B cell (primary cell): Measurements from ENCODE around the gene GALR2. TPM values are rescaled to one million over a fixed set of nuclear protein-coding genes. Genes with fewer than 3 reads are reported as not detected.
A peak's percentile ranks its signal among the peaks of the same experiment; 100 is the strongest.

ENCODE experiments used
- ATAC-seq: fragments of 200-7000 bp; cut with Tn5 transposase; one replicate; pipeline ENCODE4 v1.10.0; 2021; ENCODE audit warnings: low read depth, mild to moderate bottlenecking, moderate number of reproducible peaks, moderate library complexity
- CTCF ChIA-PET: fragments of 350-600 bp; sonication (Branson Sonifier 250); formaldehyde crosslinking; loops from one replicate; lab custom pipeline; 2021; ENCODE audit warnings: antibody characterized with exemption, inconsistent platforms; lab: Charles Lee
- POLR2A ChIA-PET: fragments of 350-600 bp; sonication (Branson Sonifier 250); formaldehyde crosslinking; loops from one replicate; lab custom pipeline; 2021; ENCODE audit warnings: antibody characterized with exemption; lab: Charles Lee
- DNase-seq: peaks from one replicate; pipeline ENCODE4 v3.0.0; 2013
- H2AFZ ChIP-seq: 2 replicates; pipeline ENCODE4 v1.6.1; 2012; ENCODE audit warnings: mild to moderate bottlenecking, low read depth, low read length; ENCODE audit not compliant: insufficient read depth, poor library complexity, severe bottlenecking
- H3K27ac ChIP-seq, 2 donors: 1 replicate in 1 of 2; 2 replicates in 1 of 2; pipeline ENCODE4 v1.5.1; 2012 to 2013; ENCODE audit warnings: low read length in 2 of 2, mild to moderate bottlenecking in 2 of 2, moderate library complexity in 1 of 2
- H3K27me3 ChIP-seq, 4 experiments: fragments of 200-600 bp in 1 of 4; sonication (generic) in 1 of 4; replicated peaks in 1 of 4; 1 replicate in 2 of 4; 2 replicates in 2 of 4; pipeline versions ENCODE4 v1.6.1 to v1.7.0; 2013 to 2016; ENCODE audit warnings: low read length in 3 of 4, mild to moderate bottlenecking in 2 of 4, mixed read lengths in 1 of 4, moderate library complexity in 1 of 4; ENCODE audit not compliant: insufficient read depth in 4 of 4, control insufficient read depth in 3 of 4; ENCODE audit errors: control extremely low read depth in 1 of 4
- H3K36me3 ChIP-seq, 2 experiments: replicated peaks in 1 of 2; 1 replicate in 1 of 2; 2 replicates in 1 of 2; pipeline versions ENCODE4 v1.6.1 to v1.7.1; 2013; ENCODE audit warnings: low read length in 1 of 2; ENCODE audit not compliant: insufficient read depth in 2 of 2, control insufficient read depth in 1 of 2; ENCODE audit errors: control extremely low read depth in 1 of 2, extremely low read depth in 1 of 2
- H3K4me1 ChIP-seq, 2 donors: fragments of 200-600 bp in 1 of 2; sonication (generic) in 1 of 2; 1 replicate in 1 of 2; 2 replicates in 1 of 2; pipeline versions ENCODE4 v1.5.1 to v1.6.1; 2013 to 2017; ENCODE audit warnings: low read length in 2 of 2; ENCODE audit not compliant: control insufficient read depth in 2 of 2, insufficient read depth in 2 of 2
- H3K4me2 ChIP-seq: replicated peaks from 2 replicates; pipeline ENCODE3; 2012; ENCODE audit warnings: mild to moderate bottlenecking, low read depth, low read length; ENCODE audit not compliant: poor library complexity, severe bottlenecking
- H3K4me3 ChIP-seq, 5 experiments: fragments of 200-600 bp in 1 of 5; sonication (generic) in 1 of 5; 1 replicate in 3 of 5; 2 replicates in 2 of 5; pipeline versions ENCODE4 v1.5.1 to v1.7.0; 2011 to 2016; ENCODE audit warnings: low read length in 4 of 5, mild to moderate bottlenecking in 4 of 5, low read depth in 2 of 5, control low read depth in 1 of 5, moderate library complexity in 1 of 5; ENCODE audit not compliant: insufficient read depth in 1 of 5; ENCODE audit errors: control extremely low read depth in 1 of 5, extremely low read depth in 1 of 5
- H3K79me2 ChIP-seq: fragments of 200-600 bp; sonication (generic); one replicate; pipeline ENCODE4 v1.6.0; 2016; ENCODE audit warnings: low read length; ENCODE audit not compliant: control insufficient read depth, insufficient read depth
- H3K9ac ChIP-seq: fragments of 200-600 bp; sonication (generic); 2 replicates; pipeline ENCODE4 v1.6.1; 2017; ENCODE audit warnings: mild to moderate bottlenecking, low read length, moderate library complexity
- H3K9me3 ChIP-seq, 3 donors: one replicate each; pipeline versions ENCODE4 v1.6.1 to v1.7.1; 2013; ENCODE audit warnings: low read length in 2 of 3; ENCODE audit not compliant: control insufficient read depth in 2 of 3, insufficient read depth in 1 of 3; ENCODE audit errors: control extremely low read depth in 1 of 3
- H4K20me1 ChIP-seq: 2 replicates; pipeline ENCODE4 v1.6.0; 2012; ENCODE audit warnings: mild to moderate bottlenecking, low read length; ENCODE audit not compliant: insufficient read depth, control insufficient read depth, poor library complexity, severe bottlenecking
- H3K27ac Mint-ChIP-seq: one replicate; pipeline ENCODE4 v1.8.0; 2021; ENCODE audit warnings: mixed read lengths
- H3K27me3 Mint-ChIP-seq: one replicate; pipeline ENCODE4 v1.8.0; 2021; ENCODE audit warnings: mixed read lengths
- H3K4me1 Mint-ChIP-seq: one replicate; pipeline ENCODE4 v1.8.0; 2021; ENCODE audit warnings: mixed read lengths
- H3K4me3 Mint-ChIP-seq: one replicate; pipeline ENCODE4 v1.8.0; 2021; ENCODE audit warnings: mixed read lengths
- H3K9me3 Mint-ChIP-seq: one replicate; pipeline ENCODE4 v1.8.0; 2022; ENCODE audit warnings: mixed read lengths; ENCODE audit not compliant: insufficient read depth
- EZH2 ChIP-seq: IDR thresholded peaks from 2 replicates; pipeline ENCODE4 v1.6.1; 2012; ENCODE audit warnings: borderline replicate concordance, low read depth, mild to moderate bottlenecking, moderate library complexity, low read length; ENCODE audit not compliant: insufficient read depth, poor library complexity, severe bottlenecking
- WGBS: methylation state at CpG from one replicate; pipeline ENCODE4 v1.1.5; 2013; ENCODE audit warnings: missing lambda C conversion rate; ENCODE audit not compliant: insufficient coverage; 5-methylcytosine and 5-hydroxymethylcytosine counted together
- intact Hi-C: fragments of 100-400 bp; cut with micrococcal nuclease; formaldehyde crosslinking; loops from one replicate; pipeline ENCODE4 v1.10.0; 2022
- polyA plus RNA-seq: library from polyadenylated mRNA; depleted of rRNA; stranded (reverse); fragments of >200 nt; gene quantifications from 2 replicates; pipeline ENCODE4 v1.2.3, GENCODE V29; 2012
- total RNA-seq, 2 donors: library from RNA; stranded (reverse); fragments of 120-200 nt in 1 of 2; gene quantifications; 1 replicate in 1 of 2; 2 replicates in 1 of 2; pipeline versions ENCODE4 v1.2.3 to v1.2.4, GENCODE V29; 2013 to 2022
- TF ChIP-seq, protein P1 (sequence below): fragments of 200-600 bp; IDR thresholded peaks from one replicate; pipeline ENCODE4 v1.8.0; 2022; ENCODE audit warnings: antibody characterized with exemption, mild to moderate bottlenecking

GALR2 gene
- total and polyA plus RNA-seq, 2 donors (not counting 1 experiment from before 2014, with no cell fraction given), result 0.42 to 1.2 TPM

DNA sequence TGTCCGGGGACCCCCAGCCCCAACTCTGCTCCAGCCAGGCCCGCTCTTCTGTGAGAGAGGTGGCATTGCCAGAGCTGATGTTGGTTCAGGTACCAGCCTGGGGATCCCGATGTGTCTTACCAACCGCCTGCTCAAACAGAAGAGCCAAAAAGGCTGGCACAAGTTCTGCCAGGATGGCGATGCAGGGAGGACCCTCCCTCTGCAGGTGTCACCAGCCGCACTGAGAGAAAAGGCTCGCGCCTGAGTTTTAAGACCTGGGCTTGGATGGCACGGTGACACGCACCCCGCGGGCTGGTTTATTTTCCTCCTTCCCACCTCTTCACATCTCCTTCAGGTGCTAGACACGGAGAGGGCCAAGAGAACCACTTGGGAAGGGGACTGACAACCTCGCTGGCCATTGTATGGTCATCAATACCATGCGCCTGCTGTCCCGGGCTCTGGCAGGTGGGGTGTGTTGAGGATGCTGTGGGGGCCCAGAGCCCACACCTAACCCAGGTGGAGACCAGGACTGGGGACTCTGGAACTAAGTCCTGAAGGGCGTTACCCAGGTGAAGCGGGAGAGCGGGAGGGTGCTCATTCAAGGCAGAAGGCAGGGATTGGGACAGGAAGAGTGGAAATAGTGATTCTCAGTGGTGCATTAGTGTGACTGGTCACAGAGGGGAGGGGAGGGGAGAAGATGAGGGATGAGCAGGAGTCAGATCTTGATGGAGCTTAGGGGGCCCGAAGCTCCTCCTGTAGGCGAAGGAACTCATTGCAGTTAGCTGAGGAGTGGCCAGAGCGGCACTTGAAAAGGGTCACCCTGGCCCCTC, 50.2 kb downstream of the GALR2 start:
- H3K4me1 Mint-ChIP-seq, result peaks cover 16% of the 10 kb centered on the region
- H3K4me2 ChIP-seq, result no peak overlapping the region
- no peak overlapping the region for H3K4me3 ChIP-seq
- H3K36me3 ChIP-seq, result no peaks in the 10 kb centered on the region
- peak; percentile 20 for DNase-seq
- WGBS, result 92% methylated on average over 18 of the region's 22 CpGs
- ChIA-PET POLR2A (no interaction called here), CTCF (interaction anchor here (1.0 to 16.8 kb wide), 6 partner anchors 51 to 150 kb away, joined by 3 to 435 read pairs (median 3); no protein-coding TSS in a partner anchor)
- H3K79me2 ChIP-seq, result no peaks in the 10 kb centered on the region
- H4K20me1 ChIP-seq, result no peaks in the 10 kb centered on the region
- H3K27ac Mint-ChIP-seq, result no peak overlapping the region
- H2AFZ ChIP-seq, result no peak overlapping the region
- H3K27ac ChIP-seq, result no peak overlapping the region
- intact Hi-C loops, result no loop called here
- no peak for ATAC-seq
- H3K9me3 ChIP-seq, result no peaks in the 10 kb centered on the region
- peaks cover 18 to 21% of the 10 kb centered on the region in 2 donors for H3K4me1 ChIP-seq
- H3K9ac ChIP-seq, result no peak overlapping the region
- H3K9me3 Mint-ChIP-seq, result no peaks in the 10 kb centered on the region
- no peaks in the 10 kb centered on the region for H3K27me3 ChIP-seq
- no peak overlapping the region for H3K4me3 Mint-ChIP-seq
- no peak for TF ChIP-seq EZH2
- TF ChIP-seq, protein P1, sequence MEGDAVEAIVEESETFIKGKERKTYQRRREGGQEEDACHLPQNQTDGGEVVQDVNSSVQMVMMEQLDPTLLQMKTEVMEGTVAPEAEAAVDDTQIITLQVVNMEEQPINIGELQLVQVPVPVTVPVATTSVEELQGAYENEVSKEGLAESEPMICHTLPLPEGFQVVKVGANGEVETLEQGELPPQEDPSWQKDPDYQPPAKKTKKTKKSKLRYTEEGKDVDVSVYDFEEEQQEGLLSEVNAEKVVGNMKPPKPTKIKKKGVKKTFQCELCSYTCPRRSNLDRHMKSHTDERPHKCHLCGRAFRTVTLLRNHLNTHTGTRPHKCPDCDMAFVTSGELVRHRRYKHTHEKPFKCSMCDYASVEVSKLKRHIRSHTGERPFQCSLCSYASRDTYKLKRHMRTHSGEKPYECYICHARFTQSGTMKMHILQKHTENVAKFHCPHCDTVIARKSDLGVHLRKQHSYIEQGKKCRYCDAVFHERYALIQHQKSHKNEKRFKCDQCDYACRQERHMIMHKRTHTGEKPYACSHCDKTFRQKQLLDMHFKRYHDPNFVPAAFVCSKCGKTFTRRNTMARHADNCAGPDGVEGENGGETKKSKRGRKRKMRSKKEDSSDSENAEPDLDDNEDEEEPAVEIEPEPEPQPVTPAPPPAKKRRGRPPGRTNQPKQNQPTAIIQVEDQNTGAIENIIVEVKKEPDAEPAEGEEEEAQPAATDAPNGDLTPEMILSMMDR, result peak; percentile 19
- H3K27me3 Mint-ChIP-seq, result peaks cover 2% of the 10 kb centered on the region

DNA sequence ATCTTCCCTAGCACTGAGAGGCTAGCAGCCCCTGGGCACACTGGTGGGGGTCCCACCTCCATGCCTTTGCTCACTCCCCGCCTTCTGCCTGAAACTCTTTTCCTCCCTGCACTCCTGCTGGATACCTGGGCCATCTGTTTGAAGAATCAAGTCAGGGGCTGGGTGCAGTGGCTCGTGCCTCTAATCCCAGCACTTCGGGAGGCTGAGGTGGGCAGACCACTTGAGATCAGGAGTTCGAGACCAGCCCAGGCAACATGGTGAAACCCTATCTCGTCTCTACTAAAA, 50.8 kb downstream of the GALR2 start:
- H4K20me1 ChIP-seq, result no peaks in the 10 kb centered on the region
- H3K27ac ChIP-seq, result no peak overlapping the region
- H3K36me3 ChIP-seq, result no peaks in the 10 kb centered on the region
- H3K4me1 ChIP-seq, result peaks cover 18 to 21% of the 10 kb centered on the region in 2 donors
- no peaks in the 10 kb centered on the region for H3K79me2 ChIP-seq
- H3K27me3 ChIP-seq, result no peaks in the 10 kb centered on the region
- Mint-ChIP-seq H3K4me1 (peaks cover 16% of the 10 kb centered on the region), H3K27me3 (peaks cover 2% of the 10 kb centered on the region), H3K4me3 (no peak overlapping the region), H3K27ac (no peak overlapping the region), H3K9me3 (no peaks in the 10 kb centered on the region)
- intact Hi-C loops, result no loop called here
- DNase-seq, result no peak
- no peak for ATAC-seq
- H3K9ac ChIP-seq, result no peak overlapping the region
- 90% methylated on average over 4 of the region's 5 CpGs for WGBS
- CTCF ChIA-PET, result interaction anchor here (0.8 to 16.8 kb wide), 4 partner anchors 17 to 149 kb away, joined by 3 to 435 read pairs (median 88); no protein-coding TSS in a partner anchor
- no peak overlapping the region for H2AFZ ChIP-seq
- TF ChIP-seq EZH2, result no peak
- TF ChIP-seq, protein P1, result no peak
- POLR2A ChIA-PET, result no interaction called here
- no peak overlapping the region for H3K4me3 ChIP-seq
- H3K4me2 ChIP-seq, result no peak overlapping the region
- no peaks in the 10 kb centered on the region for H3K9me3 ChIP-seq
